ENCODE data around the gene FCGR3A.
"Not testable (repeated sequence)": the region's sequence is repeated elsewhere in the genome, so short reads cannot be mapped to it uniquely, and the experiment has no call there.

DNA sequence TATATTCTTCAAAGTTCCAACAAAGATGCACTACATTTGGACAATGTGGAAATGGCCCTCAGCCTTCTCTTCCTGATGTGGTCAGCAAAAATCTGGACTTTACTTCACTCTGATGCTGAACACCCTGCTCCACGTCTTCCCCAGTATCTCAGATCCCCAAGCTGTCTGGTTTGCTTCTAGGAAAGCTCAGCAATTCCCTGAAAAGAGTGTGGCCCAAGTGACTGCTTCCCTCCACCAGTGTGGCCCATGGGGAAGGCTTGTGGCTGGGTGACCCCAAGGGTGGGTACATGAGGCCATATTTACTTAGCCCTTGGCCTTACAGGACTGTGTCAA lies 36.2 kb downstream of the FCGR3A start:
- TF ChIP-seq, protein P1, sequence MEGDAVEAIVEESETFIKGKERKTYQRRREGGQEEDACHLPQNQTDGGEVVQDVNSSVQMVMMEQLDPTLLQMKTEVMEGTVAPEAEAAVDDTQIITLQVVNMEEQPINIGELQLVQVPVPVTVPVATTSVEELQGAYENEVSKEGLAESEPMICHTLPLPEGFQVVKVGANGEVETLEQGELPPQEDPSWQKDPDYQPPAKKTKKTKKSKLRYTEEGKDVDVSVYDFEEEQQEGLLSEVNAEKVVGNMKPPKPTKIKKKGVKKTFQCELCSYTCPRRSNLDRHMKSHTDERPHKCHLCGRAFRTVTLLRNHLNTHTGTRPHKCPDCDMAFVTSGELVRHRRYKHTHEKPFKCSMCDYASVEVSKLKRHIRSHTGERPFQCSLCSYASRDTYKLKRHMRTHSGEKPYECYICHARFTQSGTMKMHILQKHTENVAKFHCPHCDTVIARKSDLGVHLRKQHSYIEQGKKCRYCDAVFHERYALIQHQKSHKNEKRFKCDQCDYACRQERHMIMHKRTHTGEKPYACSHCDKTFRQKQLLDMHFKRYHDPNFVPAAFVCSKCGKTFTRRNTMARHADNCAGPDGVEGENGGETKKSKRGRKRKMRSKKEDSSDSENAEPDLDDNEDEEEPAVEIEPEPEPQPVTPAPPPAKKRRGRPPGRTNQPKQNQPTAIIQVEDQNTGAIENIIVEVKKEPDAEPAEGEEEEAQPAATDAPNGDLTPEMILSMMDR (IDR thresholded peaks at IDR 0.05; ENCODE audit: control extremely low read depth in 1 of 3, insufficient read depth in 1 of 3, low read depth in 1 of 3, low read length in 3 of 3), result not testable (repeated sequence)
- not testable (repeated sequence) for TF ChIP-seq TAF1 (IDR thresholded peaks at IDR 0.05; ENCODE audit: low read depth, low read length); BACH1 (IDR thresholded peaks at IDR 0.05; ENCODE audit: low read length); EZH2 (IDR thresholded peaks at IDR 0.05; ENCODE audit: low read depth, low read length, severe bottlenecking); ZNF274 (IDR thresholded peaks at IDR 0.05; ENCODE audit: borderline replicate concordance, extremely low read depth, low read length); POLR2A (IDR thresholded peaks at IDR 0.05; ENCODE audit: control extremely low read depth in 1 of 2, low read depth in 2 of 2, low read length in 2 of 2); POLR2AphosphoS5 (IDR thresholded peaks at IDR 0.05; ENCODE audit: low read depth, low read length); EP300 (IDR thresholded peaks at IDR 0.05; ENCODE audit: borderline replicate concordance in 1 of 2, low read depth in 2 of 2, low read length in 2 of 2); HDAC2 (IDR thresholded peaks at IDR 0.05; ENCODE audit: borderline replicate concordance in 1 of 2, low read depth in 2 of 2, low read length in 2 of 2)

Data from H1 (cell line).